Measurements from ENCODE around the gene PNPLA3.

DNA sequence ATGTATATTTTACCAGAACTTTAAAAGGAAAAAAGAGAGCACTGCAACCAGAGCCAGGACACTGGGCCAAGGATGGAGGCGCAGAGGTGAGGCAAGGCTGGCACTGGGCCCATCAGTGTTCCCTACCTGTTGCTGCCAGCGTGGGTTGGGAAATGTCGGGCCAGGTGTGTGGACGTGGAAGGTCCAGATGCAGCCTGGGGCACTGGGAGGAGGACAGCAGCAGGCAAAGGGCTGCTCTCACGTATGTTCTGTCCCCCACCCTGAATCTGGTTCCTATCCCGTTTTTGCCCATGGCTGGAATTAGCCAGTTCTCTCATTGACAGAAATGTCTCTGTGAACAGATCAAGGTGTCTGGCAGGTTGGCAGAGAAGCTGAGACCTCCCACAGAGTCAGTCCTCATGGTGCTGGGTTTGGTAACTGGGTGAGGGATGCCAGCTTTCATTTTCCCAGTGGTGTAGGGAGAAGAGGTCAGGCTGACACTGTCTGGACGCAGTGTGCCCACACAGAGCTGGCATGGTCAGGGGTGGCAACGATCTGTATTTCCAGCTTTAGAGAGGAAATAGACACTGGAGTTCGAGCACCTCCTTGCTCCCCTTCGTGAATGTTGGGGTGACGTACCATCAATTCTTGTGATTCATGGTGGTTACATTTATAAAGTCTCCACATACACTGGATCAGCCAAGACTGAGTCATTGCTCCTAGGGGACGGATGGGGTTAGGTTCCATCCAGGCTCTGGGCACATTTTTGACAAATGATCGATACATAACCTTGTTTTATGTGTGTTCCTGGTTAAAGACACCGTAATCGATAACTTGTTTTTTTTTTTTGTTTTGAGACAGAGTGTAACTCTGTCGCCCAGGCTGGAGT is 4.3 kb upstream of the PNPLA3 start:
- TF ChIP-seq, protein P1, sequence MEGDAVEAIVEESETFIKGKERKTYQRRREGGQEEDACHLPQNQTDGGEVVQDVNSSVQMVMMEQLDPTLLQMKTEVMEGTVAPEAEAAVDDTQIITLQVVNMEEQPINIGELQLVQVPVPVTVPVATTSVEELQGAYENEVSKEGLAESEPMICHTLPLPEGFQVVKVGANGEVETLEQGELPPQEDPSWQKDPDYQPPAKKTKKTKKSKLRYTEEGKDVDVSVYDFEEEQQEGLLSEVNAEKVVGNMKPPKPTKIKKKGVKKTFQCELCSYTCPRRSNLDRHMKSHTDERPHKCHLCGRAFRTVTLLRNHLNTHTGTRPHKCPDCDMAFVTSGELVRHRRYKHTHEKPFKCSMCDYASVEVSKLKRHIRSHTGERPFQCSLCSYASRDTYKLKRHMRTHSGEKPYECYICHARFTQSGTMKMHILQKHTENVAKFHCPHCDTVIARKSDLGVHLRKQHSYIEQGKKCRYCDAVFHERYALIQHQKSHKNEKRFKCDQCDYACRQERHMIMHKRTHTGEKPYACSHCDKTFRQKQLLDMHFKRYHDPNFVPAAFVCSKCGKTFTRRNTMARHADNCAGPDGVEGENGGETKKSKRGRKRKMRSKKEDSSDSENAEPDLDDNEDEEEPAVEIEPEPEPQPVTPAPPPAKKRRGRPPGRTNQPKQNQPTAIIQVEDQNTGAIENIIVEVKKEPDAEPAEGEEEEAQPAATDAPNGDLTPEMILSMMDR (conservative IDR thresholded peaks at IDR 0.05), result no peak
- no peak for TF ChIP-seq ZFX (IDR thresholded peaks at IDR 0.05)
